Tongue (tissue), 2 donors: ENCODE measurements around the gene TRMU. TPM values are rescaled to one million over a fixed set of nuclear protein-coding genes. Genes with fewer than 3 reads are reported as not detected.

Experiments
- DNase-seq: peaks from one replicate; pipeline ENCODE4 v3.0.0-alpha.2; 2015
- total RNA-seq: library from RNA; depleted of rRNA; stranded (reverse); fragments of >200 nt; gene quantifications from one replicate; pipeline ENCODE4 v1.2.3, GENCODE V29; 2014

Gene TRMU
- total RNA-seq, 1 donor from 2014 or later = 28.6 TPM

- DNase-seq = no peak
Observed at GRCh38 chr22:46356496-46357480, 21.3 kb downstream of the TRMU start.

DNA sequence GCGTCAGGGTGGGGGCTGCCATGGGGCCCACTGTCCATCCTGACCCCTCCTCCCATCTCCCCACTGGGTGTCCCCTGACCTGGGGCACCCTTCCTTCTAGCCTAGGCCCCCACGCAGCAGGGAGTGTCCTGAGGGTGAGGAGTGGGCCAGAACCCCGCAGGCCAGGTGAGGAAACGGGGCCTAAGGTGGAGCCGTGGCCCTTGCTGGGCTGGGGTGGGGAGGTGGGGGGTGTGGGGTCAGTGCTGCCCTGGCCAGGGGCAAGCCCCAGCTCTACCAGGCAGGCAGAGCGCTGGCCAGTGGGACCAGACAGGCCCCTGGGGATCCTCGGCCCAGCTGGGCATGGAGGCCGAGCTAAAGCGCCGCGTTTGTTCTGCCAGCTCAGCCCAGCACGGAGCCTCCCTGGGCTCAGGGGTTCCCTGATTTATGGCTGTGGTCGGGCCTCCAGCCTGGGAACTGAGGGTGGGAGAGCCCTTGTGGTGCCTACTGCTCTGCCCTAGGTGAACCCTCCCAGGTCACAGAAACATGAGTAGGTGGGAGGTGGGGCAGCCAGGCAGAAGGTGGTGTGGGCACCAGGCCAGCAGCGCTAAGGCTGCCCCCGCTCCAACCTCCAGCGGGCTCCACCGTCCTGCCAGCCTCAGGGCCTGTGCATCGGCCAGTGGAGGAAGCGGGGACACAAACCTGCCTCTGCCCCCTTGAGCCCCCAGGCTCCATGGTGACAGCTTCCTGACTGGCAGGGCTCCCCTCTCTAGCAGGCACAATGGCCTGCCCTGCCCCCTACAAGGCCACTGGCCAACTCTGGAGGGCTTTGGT, 22.4 kb downstream of the TRMU start:
- no peak for DNase-seq

- no peak for DNase-seq
Observed at GRCh38 chr22:46358766-46359165, 23.3 kb downstream of the TRMU start.

- DNase-seq = no peak
Observed at GRCh38 chr22:46359362-46359761, 23.8 kb downstream of the TRMU start.

- no peak for DNase-seq
Observed at GRCh38 chr22:46360097-46360496, 24.6 kb downstream of the TRMU start.

DNA sequence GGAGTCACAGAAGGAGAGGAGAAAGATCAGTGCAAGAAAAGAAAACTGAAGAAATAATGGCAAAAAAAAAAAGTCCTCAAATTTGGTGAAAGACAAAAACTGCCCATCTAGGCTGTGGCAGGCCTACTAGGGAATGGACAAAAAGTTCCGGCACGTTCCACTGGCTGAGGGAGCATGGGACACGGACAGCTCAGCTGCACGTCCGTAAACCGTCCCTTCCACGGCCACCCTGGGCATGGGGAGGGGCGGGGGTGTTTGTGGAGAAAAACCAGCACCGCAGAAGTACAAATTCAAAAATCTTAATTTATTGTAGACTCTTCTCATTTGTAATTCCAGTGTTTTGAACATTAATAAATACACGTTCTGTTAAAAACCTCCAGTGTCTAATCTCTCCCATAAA, 25.4 kb downstream of the TRMU start:
- no peak for DNase-seq

GRCh38 chr22:46361826-46362202, 26.3 kb downstream of the TRMU start:
- no peak for DNase-seq

- no peak for DNase-seq
Observed at GRCh38 chr22:46362203-46362933, 26.9 kb downstream of the TRMU start.

GRCh38 chr22:46362934-46363515, 27.5 kb downstream of the TRMU start:
- no peak for DNase-seq

DNA sequence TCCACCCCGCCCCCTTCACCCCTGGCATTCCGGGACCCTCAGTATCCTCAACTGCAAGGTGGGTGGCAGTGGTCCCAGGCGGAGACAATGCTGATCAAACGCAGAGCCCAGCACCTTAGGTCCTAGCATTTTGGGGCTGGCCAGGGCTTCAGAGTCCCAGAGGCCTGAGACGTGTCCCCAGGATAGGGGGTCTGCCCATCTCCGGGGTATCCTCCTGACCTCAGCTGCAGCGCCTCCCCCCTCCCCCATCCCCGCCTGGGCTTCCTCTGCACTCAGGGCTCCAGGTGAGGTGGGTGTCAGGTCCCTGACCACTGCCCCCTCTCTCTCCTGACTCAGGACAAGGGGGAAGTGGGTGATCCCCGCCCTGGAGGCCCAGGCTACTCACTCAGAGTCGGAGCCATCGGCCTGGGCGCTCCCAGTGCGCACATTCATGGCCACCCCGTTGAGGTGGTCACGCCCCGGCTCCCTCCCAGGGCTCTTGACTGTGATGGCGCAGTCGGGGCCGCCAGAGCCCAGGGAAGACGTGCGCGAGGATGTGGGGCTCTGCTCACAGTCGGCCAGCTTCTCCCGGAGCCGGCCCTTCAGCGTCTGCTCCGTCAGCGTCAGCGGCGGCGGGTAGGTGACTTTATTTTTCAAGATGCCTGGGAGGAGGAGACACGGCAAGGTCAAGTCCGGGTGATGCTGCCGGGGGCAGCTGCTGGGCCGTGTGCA, 28.3 kb downstream of the TRMU start:
- no peak for DNase-seq

DNA sequence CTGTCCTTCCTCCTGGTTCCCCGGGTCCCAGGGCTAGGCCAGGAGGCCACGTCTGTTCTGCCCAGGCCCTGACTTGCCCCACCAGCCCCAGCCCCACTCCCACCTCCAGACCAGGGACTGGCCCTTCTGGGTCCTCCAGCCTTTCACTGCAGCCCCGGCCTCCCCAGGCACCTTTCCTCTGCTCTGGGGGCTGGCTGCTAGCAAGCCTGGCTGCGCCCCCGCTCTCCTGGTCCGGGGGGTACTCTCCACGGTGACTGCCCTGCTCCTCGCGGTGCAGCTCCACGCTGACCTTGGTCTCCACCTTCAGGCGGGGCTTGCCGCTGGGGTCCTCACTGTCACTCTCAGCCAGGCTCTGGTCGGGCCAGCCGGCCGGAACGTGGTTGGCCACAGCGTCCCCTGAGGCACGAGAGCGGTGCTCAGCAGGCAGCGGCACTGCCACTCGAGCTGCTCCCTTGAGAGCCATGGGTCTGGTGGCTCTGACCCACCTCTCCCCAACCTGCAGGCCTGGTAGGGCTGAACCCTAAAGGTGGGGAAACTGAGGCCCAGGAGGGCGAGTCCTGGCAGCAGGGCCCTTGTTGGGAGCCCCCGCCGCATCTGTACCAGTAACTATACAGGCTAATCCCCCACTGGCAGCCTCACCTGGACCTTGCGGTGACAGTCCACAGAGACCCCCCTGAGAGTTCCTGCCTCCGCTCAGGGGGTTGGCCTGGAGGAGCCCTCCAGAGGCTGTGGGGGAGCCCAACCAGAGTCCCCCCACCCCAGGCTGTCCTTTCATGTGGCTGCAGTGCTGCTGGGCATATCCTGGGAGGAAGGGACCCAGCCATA, 29.0 kb downstream of the TRMU start:
- DNase-seq = no peak

- no peak for DNase-seq
Observed at GRCh38 chr22:46365166-46365624, 29.7 kb downstream of the TRMU start.

DNA sequence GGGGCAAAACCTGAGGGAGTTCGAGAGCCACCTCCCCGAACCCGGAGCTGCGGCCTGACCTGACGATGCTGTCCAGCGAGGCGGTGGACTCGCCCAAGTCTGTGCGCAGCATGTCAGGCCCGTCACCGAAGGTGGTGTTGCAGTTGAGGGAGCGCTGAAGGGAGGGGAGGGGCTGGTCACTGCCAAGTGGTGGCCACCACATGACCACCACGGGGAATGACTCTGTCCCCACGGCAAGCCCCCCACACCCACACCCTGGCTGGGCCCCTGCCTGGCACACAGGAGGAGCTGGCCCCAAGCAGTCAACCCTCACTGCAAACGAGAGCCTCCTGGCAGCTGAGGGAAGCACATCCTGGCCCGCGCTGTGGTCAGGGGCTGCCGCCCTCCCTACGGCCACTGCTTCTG, 30.8 kb downstream of the TRMU start:
- no peak for DNase-seq

- no peak for DNase-seq
Observed at GRCh38 chr22:46366801-46367706, 31.5 kb downstream of the TRMU start.

DNA sequence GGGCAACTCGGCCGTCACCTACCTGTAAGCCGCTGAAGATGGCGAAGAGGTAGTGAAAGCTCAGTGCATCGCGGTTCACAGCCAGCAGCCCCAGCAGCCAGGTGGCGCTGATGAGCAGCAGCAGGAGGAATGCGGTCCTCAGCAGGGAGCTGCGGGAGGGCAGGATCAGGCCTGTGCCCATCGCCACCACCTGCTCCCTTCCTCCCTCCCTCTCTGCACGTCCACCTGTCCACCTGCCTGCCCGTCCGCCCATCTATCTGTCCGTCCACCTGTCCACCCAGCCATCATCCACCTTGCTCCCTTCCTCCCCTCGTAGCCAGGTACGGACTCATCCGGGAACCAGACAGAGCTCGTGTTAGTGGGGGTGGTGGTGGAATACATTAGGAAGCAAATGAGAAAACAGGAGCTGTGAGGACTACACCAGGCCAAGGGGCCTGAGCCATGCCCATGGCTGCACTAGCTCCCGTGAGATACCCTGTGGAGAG, 32.2 kb downstream of the TRMU start:
- DNase-seq = peak; percentile 60

- no peak for DNase-seq
Observed at GRCh38 chr22:46368422-46368821, 32.9 kb downstream of the TRMU start.

DNA sequence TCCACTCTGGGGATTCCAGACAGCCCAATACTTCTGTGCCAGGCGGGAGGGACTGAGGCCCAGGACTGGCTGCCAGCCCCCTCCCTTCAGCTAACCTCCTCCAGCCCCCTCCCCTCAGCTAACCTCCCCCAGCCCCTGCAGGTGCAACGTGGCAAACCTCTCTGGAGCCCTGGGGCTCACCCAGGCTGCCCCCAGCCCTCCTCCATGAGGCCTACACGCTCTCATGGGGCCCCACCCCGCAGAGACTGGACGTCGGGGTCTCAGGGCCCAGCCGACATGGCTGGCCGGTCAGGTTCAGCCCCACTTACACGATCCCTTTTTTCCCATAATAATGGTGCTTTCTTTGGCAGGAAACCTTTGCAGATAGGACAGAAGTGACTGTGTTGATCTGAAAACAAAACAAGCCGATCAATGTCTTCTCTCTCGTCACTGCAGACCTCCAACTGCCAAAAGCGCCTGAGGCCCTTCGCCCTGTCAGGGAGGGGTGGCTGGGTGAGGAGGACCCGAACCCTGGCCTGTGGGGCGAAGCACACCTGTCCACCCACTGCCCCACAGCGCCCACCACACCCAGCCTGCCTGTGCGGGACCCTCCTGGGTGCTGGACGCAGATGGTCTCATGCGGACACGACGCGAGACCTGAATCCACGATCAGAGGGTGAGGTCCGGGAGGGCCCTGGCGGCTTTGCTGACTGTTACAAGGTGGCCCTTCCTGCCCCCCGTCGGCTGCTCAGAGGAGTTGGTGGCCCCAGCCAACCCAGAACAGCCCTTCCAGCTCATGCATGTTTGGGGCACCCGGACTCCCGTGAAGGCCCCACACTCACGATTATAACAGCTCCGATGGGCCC, 33.6 kb downstream of the TRMU start:
- DNase-seq = no peak
